PC-3 (cell line): ENCODE measurements around the gene MYH7. TPM values are rescaled to one million over a fixed set of nuclear protein-coding genes. Genes with fewer than 3 reads are reported as not detected.

Experiments
- ATAC-seq: fragments of 200-7000 bp; cut with Tn5 transposase; 2 replicates; pipeline ENCODE4 v1.9.1; 2020; ENCODE audit warnings: mild to moderate bottlenecking, moderate library complexity
- BruUV-seq: library from RNA; stranded (reverse); fragments of 400-500 nt; replicated peaks from 2 replicates; lab custom pipeline; 2021; lab: Mats Ljungman, UMichigan
- CTCF ChIA-PET: fragments of 300-600 bp; sonication (Branson Sonifier 250); formaldehyde crosslinking; loops from one replicate; lab custom pipeline; 2022; ENCODE audit warnings: antibody characterized with exemption; lab: Charles Lee
- POLR2A ChIA-PET: fragments of 300-600 bp; sonication (Branson Sonifier 250); formaldehyde crosslinking; loops from one replicate; lab custom pipeline; 2022; ENCODE audit warnings: antibody characterized with exemption; ENCODE audit not compliant: unreplicated experiment; lab: Charles Lee
- DNase-seq: peaks from one replicate; pipeline ENCODE4 v3.0.0-alpha.2; 2015
- H2AFZ ChIP-seq: fragments of 300-600 bp; sonication (generic); 2 replicates; pipeline ENCODE4 v1.6.0; 2016; ENCODE audit warnings: antibody characterized with exemption, low read length
- H3F3A ChIP-seq: fragments of 300-600 bp; sonication (generic); one replicate; pipeline ENCODE4 v1.6.0; 2017; ENCODE audit warnings: antibody characterized with exemption, low read length, control low read depth, mild to moderate bottlenecking; ENCODE audit not compliant: unreplicated experiment
- H3K27ac ChIP-seq: fragments of 300-600 bp; sonication (generic); 2 replicates; pipeline ENCODE4 v1.5.1; 2016; ENCODE audit warnings: mild to moderate bottlenecking, low read length
- H3K27me3 ChIP-seq: fragments of 300-600 bp; sonication (generic); 2 replicates; pipeline ENCODE4 v1.6.1; 2016; ENCODE audit warnings: low read length, mixed read lengths
- H3K36me3 ChIP-seq: fragments of 300-600 bp; sonication (generic); 2 replicates; pipeline ENCODE4 v1.6.1; 2016; ENCODE audit warnings: low read depth, mixed run types, low read length, mixed read lengths
- H3K4me1 ChIP-seq: fragments of 300-600 bp; sonication (generic); 2 replicates; pipeline ENCODE4 v1.5.1; 2016; ENCODE audit warnings: low read length; ENCODE audit not compliant: insufficient read depth
- H3K4me2 ChIP-seq: fragments of 300-600 bp; sonication (generic); 2 replicates; pipeline ENCODE4 v1.6.0; 2016; ENCODE audit warnings: low read length
- H3K4me3 ChIP-seq: fragments of 300-600 bp; sonication (generic); 2 replicates; pipeline ENCODE4 v1.5.1; 2016; ENCODE audit warnings: mild to moderate bottlenecking, low read length, mixed read lengths
- H3K79me2 ChIP-seq: fragments of 300-600 bp; sonication (generic); 2 replicates; pipeline ENCODE4 v1.6.1; 2017; ENCODE audit warnings: low read length, mixed read lengths
- H3K9ac ChIP-seq: fragments of 300-600 bp; sonication (generic); 2 replicates; pipeline ENCODE4 v1.6.0; 2016; ENCODE audit warnings: mild to moderate bottlenecking, low read length
- H3K9me2 ChIP-seq: fragments of 300-600 bp; sonication (generic); replicated peaks from 2 replicates; pipeline ENCODE4 v1.6.1; 2016; ENCODE audit warnings: mixed run types, low read length, mixed read lengths
- H3K9me3 ChIP-seq: fragments of 300-600 bp; sonication (generic); 2 replicates; pipeline ENCODE4 v1.6.1; 2016; ENCODE audit warnings: low read length, mixed read lengths
- H4K20me1 ChIP-seq: fragments of 300-600 bp; sonication (generic); 2 replicates; pipeline ENCODE4 v1.6.1; 2016; ENCODE audit warnings: low read length, mixed read lengths
- CTCF ChIP-seq: fragments of 300-600 bp; sonication (generic); conservative IDR thresholded peaks from 2 replicates; pipeline ENCODE4 v1.5.1; 2017; ENCODE audit warnings: antibody characterized with exemption, low read depth, mild to moderate bottlenecking, low read length
- EZH2 ChIP-seq: fragments of 300-600 bp; sonication (generic); IDR thresholded peaks from one replicate; pipeline ENCODE4 v1.6.1; 2017; ENCODE audit warnings: antibody characterized with exemption, mild to moderate bottlenecking, low read length; ENCODE audit not compliant: unreplicated experiment
- EZH2phosphoT487 ChIP-seq: fragments of 300-600 bp; sonication (generic); IDR thresholded peaks from 2 replicates; pipeline ENCODE4 v1.6.1; 2018; ENCODE audit warnings: mild to moderate bottlenecking, antibody characterized with exemption, low read length, borderline replicate concordance
- intact Hi-C: fragments of 100-400 bp; cut with micrococcal nuclease; formaldehyde crosslinking; loops from 2 replicates; pipeline ENCODE4 v1.9.0; 2023
- total RNA-seq: library from RNA; depleted of rRNA; stranded (reverse); fragments of >200 nt; gene quantifications from 2 replicates; pipeline ENCODE4 v1.2.3, GENCODE V29; 2014

MYH7 gene
- total RNA-seq, 1 experiment from 2014 or later: not detected

GRCh38 chr14:23441076-23441475, 5.6 kb upstream of the MYH7 start:
- Histone ChIP-seq H3K9ac (no peak overlapping the region), H4K20me1 (no peaks in the 10 kb centered on the region), H3K79me2 (no peaks in the 10 kb centered on the region), H2AFZ (no peak overlapping the region), H3K4me1 (no peaks in the 10 kb centered on the region), H3K4me2 (no peak overlapping the region), H3K27ac (no peak overlapping the region), H3K9me3 (no peaks in the 10 kb centered on the region), H3K9me2 (no peaks in the 10 kb centered on the region), H3F3A (no peaks in the 10 kb centered on the region), H3K4me3 (no peak overlapping the region), H3K27me3 (peaks cover 84% of the 10 kb centered on the region), H3K36me3 (no peaks in the 10 kb centered on the region)
- no TSS peak for BruUV-seq
- DNase-seq (no peak), ATAC-seq (no peak; the same call in 1 of the 2 replicates)
- intact Hi-C loops: no loop called here
- TF ChIP-seq EZH2phosphoT487 (no peak), EZH2 (no peak), CTCF (no peak)
- ChIA-PET POLR2A (no interaction called here), CTCF (no interaction called here)

GRCh38 chr14:23439107-23439835, 3.8 kb upstream of the MYH7 start:
- H3K4me3 ChIP-seq: no peak overlapping the region
- H2AFZ ChIP-seq: no peak overlapping the region
- peaks cover 98% of the 10 kb centered on the region for H3K27me3 ChIP-seq
- H3F3A ChIP-seq: no peaks in the 10 kb centered on the region
- DNase-seq: no peak
- POLR2A ChIA-PET: no interaction called here
- H3K9me2 ChIP-seq: no peaks in the 10 kb centered on the region
- TF ChIP-seq EZH2phosphoT487 (no peak), CTCF (no peak), EZH2 (no peak)
- H4K20me1 ChIP-seq: no peaks in the 10 kb centered on the region
- intact Hi-C loops: no loop called here
- ATAC-seq: no peak
- H3K4me1 ChIP-seq: no peaks in the 10 kb centered on the region
- no peaks in the 10 kb centered on the region for H3K9me3 ChIP-seq
- H3K79me2 ChIP-seq: no peaks in the 10 kb centered on the region
- BruUV-seq: no TSS peak
- no peak overlapping the region for H3K27ac ChIP-seq
- no peak overlapping the region for H3K9ac ChIP-seq
- CTCF ChIA-PET: no interaction called here
- no peak overlapping the region for H3K4me2 ChIP-seq
- no peaks in the 10 kb centered on the region for H3K36me3 ChIP-seq

GRCh38 chr14:23438101-23438971, 2.9 kb upstream of the MYH7 start:
- Histone ChIP-seq H3F3A (no peaks in the 10 kb centered on the region), H3K27me3 (peaks cover 100% of the 10 kb centered on the region), H2AFZ (no peak overlapping the region), H3K27ac (no peak overlapping the region), H3K9me2 (no peaks in the 10 kb centered on the region), H3K4me3 (no peak overlapping the region), H3K79me2 (no peaks in the 10 kb centered on the region), H3K4me2 (no peak overlapping the region), H4K20me1 (no peaks in the 10 kb centered on the region), H3K36me3 (no peaks in the 10 kb centered on the region), H3K9me3 (no peaks in the 10 kb centered on the region), H3K4me1 (no peaks in the 10 kb centered on the region), H3K9ac (no peak overlapping the region)
- ATAC-seq (no peak), DNase-seq (no peak)
- BruUV-seq: no TSS peak
- CTCF ChIA-PET: no interaction called here
- TF ChIP-seq EZH2phosphoT487 (no peak), CTCF (no peak)
- POLR2A ChIA-PET: no interaction called here
- intact Hi-C loops: no loop called here
